Measurements from ENCODE around the gene HDAC9. TPM values are rescaled to one million over a fixed set of nuclear protein-coding genes. Genes with fewer than 3 reads are reported as not detected.

Gene HDAC9
- polyA plus RNA-seq, 1 experiment = 2.1 TPM

DNA sequence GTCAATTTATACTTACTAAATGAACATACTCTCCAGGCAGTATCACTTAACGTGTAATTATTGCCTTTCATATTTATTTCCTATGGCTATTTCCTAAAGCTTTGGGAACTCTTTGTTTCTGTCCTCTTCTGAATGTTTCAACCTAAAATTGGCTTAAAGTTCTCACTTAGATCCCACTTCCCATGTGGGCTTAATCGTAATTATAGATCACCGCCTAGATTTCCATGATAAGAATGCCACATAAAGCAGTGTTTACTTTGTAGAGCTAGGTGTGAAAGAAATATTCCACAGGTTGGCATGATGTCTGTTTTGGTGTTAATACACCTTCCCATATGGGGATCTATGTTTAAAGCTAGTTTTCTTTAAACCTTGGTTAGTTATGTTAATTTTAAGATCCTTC lies 1.5 kb downstream of the HDAC9 start:
- Histone ChIP-seq H3K9me3 (ENCODE audit: control insufficient read depth, insufficient read depth, low read length) (no peaks in the 10 kb centered on the region), H3K27me3 (ENCODE audit: control insufficient read depth, insufficient read depth, low read length) (no peaks in the 10 kb centered on the region), H3K27ac (ENCODE audit: low read depth, low read length) (no peak overlapping the region), H3K4me3 (ENCODE audit: low read depth, low read length) (no peak overlapping the region)
- CTCF ChIA-PET = interaction anchor here (1.3 to 1.4 kb wide), 2 partner anchors 9 to 144 kb away, joined by 3 to 4 read pairs; no protein-coding TSS in a partner anchor
- no peak for DNase-seq (ENCODE audit: low read depth, low spot score)
- POLR2A ChIA-PET = no interaction called here
- TF ChIP-seq CTCF (IDR thresholded peaks at IDR 0.05; ENCODE audit: low read depth, low read length) = no peak

DNA sequence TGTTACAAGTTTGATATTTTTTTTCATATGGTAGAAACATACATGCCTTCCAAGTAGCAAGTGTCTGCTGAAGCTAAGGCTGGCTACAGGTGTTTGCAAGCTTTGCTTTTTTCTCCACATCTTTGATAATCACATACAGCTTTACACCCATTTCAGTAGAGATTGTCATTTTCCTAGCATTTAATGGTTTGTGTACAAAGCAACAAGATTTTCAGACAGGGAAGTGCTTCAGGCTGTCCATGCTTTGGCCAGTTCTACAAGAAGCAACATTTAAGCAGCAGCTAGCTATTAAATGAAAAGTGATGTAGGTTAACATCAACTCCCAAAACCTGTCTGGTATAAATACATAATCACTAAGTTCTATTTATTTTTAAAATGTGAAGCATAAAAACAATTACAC lies 2.3 kb downstream of the HDAC9 start:
- POLR2A ChIA-PET = no interaction called here

GRCh38 chr7:18498341-18498740 lies 2.8 kb downstream of the HDAC9 start:
- DNase-seq (ENCODE audit: low read depth, low spot score) = no peak
- Histone ChIP-seq H3K9me3 (ENCODE audit: control insufficient read depth, insufficient read depth, low read length) (no peaks in the 10 kb centered on the region), H3K27ac (ENCODE audit: low read depth, low read length) (no peak overlapping the region), H3K4me3 (ENCODE audit: low read depth, low read length) (no peak overlapping the region), H3K27me3 (ENCODE audit: control insufficient read depth, insufficient read depth, low read length) (no peaks in the 10 kb centered on the region)
- CTCF ChIA-PET = interaction anchor here (1.3 kb wide), 1 partner anchor 145 kb away, joined by 3 read pairs; no protein-coding TSS in a partner anchor
- no peak for TF ChIP-seq CTCF (IDR thresholded peaks at IDR 0.05; ENCODE audit: low read depth, low read length)
- POLR2A ChIA-PET = no interaction called here

More for the DNA sequence above, 2.3 kb downstream of the HDAC9 start:
- H3K27me3 ChIP-seq (ENCODE audit: control insufficient read depth, insufficient read depth, low read length) = no peaks in the 10 kb centered on the region
- no peak overlapping the region for H3K4me3 ChIP-seq (ENCODE audit: low read depth, low read length)
- CTCF ChIA-PET = interaction anchor here (1.3 to 1.4 kb wide), 2 partner anchors 8 to 145 kb away, joined by 3 to 4 read pairs; no protein-coding TSS in a partner anchor
- DNase-seq (ENCODE audit: low read depth, low spot score) = no peak
- no peak for TF ChIP-seq CTCF (IDR thresholded peaks at IDR 0.05; ENCODE audit: low read depth, low read length)
- H3K9me3 ChIP-seq (ENCODE audit: control insufficient read depth, insufficient read depth, low read length) = no peaks in the 10 kb centered on the region
- H3K27ac ChIP-seq (ENCODE audit: low read depth, low read length) = no peak overlapping the region

GRCh38 chr7:18499407-18500177 lies 4.0 kb downstream of the HDAC9 start:
- no peak overlapping the region for H3K4me3 ChIP-seq (ENCODE audit: low read depth, low read length)
- H3K9me3 ChIP-seq (ENCODE audit: control insufficient read depth, insufficient read depth, low read length) = no peaks in the 10 kb centered on the region
- no peak for TF ChIP-seq CTCF (IDR thresholded peaks at IDR 0.05; ENCODE audit: low read depth, low read length)
- DNase-seq (ENCODE audit: low read depth, low spot score) = no peak
- H3K27me3 ChIP-seq (ENCODE audit: control insufficient read depth, insufficient read depth, low read length) = no peaks in the 10 kb centered on the region
- POLR2A ChIA-PET = no interaction called here
- CTCF ChIA-PET = no interaction called here
- H3K27ac ChIP-seq (ENCODE audit: low read depth, low read length) = no peak overlapping the region

GRCh38 chr7:18503126-18503866 lies 7.7 kb downstream of the HDAC9 start:
- no peaks in the 10 kb centered on the region for H3K27me3 ChIP-seq (ENCODE audit: control insufficient read depth, insufficient read depth, low read length)
- H3K4me3 ChIP-seq (ENCODE audit: low read depth, low read length) = no peak overlapping the region
- ChIA-PET CTCF (no interaction called here), POLR2A (no interaction called here)
- H3K27ac ChIP-seq (ENCODE audit: low read depth, low read length) = no peak overlapping the region
- DNase-seq (ENCODE audit: low read depth, low spot score) = no peak
- no peaks in the 10 kb centered on the region for H3K9me3 ChIP-seq (ENCODE audit: control insufficient read depth, insufficient read depth, low read length)
- TF ChIP-seq CTCF (IDR thresholded peaks at IDR 0.05; ENCODE audit: low read depth, low read length) = no peak

All from AG04450 (cell line).